ENCODE measurements around the gene ST6GALNAC3. TPM values are rescaled to one million over a fixed set of nuclear protein-coding genes. Genes with fewer than 3 reads are reported as not detected.

Gene ST6GALNAC3
- total RNA-seq, 1 donor from 2014 or later = 11.0 TPM

DNA sequence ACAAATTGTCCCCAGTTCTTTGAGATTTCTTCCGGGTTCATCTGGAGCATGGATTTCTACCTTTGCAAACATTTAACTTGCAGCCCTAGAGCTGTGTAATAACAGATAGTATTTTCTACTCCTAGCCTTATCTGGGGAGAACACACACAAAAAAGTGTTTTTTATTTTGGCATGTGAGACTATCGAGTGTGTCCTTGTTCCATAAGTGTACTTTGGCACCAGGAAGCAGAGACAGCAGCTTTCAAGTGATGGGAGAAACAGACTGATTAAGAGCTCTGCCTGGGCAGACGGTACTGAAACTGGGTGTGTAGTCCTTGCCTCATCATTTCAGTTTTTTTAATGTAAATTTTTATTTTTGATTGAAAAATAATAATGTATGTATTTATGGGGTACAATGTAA is 297.4 kb downstream of the ST6GALNAC3 start:
- no peak overlapping the region for H3K27ac Mint-ChIP-seq
- no peaks in the 10 kb centered on the region for H3K9me3 Mint-ChIP-seq (ENCODE audit: low read depth)
- H3K27me3 Mint-ChIP-seq = no peaks in the 10 kb centered on the region
- no peak for TF ChIP-seq CTCF (IDR thresholded peaks at IDR 0.05; ENCODE audit: unreplicated experiment)
- H3K4me1 Mint-ChIP-seq (ENCODE audit: low read depth) = peaks cover 4% of the 10 kb centered on the region
- no peak for DNase-seq (ENCODE audit: low spot score, unreplicated experiment)
- no peak overlapping the region for H3K4me3 Mint-ChIP-seq (ENCODE audit: low read depth)
- no peaks in the 10 kb centered on the region for H3K36me3 Mint-ChIP-seq (ENCODE audit: insufficient read depth)

DNA sequence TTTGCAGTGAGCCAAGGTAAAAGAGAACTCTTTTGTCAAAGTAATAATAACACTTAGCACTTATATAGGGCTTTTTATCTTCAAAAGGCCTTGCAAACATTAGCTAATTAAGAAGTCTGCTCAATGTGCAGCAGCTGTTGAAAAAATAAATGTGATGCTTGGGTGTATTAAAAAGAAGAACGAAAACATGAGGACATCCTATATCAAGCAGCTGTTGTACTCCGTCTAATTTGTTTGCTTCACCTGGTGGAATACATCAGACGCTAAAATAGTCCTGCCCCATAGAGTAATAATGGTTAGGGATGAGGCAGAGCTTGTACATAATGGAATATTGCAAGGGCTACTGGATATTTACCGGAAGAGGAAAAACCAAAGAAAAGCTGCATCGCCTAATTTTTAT is 299.5 kb downstream of the ST6GALNAC3 start:
- Mint-ChIP-seq H3K36me3 (ENCODE audit: insufficient read depth) (no peaks in the 10 kb centered on the region), H3K4me3 (ENCODE audit: low read depth) (no peak overlapping the region), H3K4me1 (ENCODE audit: low read depth) (no peaks in the 10 kb centered on the region)

DNA sequence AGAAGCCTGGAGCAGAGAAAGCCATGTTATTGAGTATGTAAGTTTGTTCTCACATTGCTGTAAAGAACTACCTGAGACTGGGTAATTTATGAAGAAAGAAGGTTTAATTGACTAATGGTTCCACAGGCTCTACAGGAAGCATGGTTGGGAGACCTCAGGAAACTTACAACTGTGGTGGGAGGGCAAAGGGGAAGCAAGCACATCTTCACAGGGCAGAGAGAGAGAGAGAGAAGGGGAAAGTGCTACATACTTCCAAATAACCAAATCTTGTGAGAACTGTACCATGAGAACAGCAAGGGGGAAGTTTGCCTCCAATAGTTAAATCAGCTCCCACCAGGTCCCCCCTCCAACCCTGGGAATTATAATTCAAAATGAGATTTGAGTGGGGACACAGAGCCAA is 302.7 kb downstream of the ST6GALNAC3 start:
- H3K36me3 Mint-ChIP-seq (ENCODE audit: insufficient read depth) = no peaks in the 10 kb centered on the region
- no peak for TF ChIP-seq CTCF (IDR thresholded peaks at IDR 0.05; ENCODE audit: unreplicated experiment)
- H3K9me3 Mint-ChIP-seq (ENCODE audit: low read depth) = peaks cover 3% of the 10 kb centered on the region
- DNase-seq (ENCODE audit: low spot score, unreplicated experiment) = no peak
- no peaks in the 10 kb centered on the region for H3K27me3 Mint-ChIP-seq
- H3K4me1 Mint-ChIP-seq (ENCODE audit: low read depth) = peaks cover 3% of the 10 kb centered on the region
- no peak overlapping the region for H3K27ac Mint-ChIP-seq
- H3K4me3 Mint-ChIP-seq (ENCODE audit: low read depth) = no peak overlapping the region

More for the DNA sequence above, 299.5 kb downstream of the ST6GALNAC3 start:
- Mint-ChIP-seq H3K9me3 (ENCODE audit: low read depth) (peaks cover under 1% of the 10 kb centered on the region), H3K27ac (no peak overlapping the region), H3K27me3 (no peaks in the 10 kb centered on the region)
- DNase-seq (ENCODE audit: low spot score, unreplicated experiment) = no peak
- no peak for TF ChIP-seq CTCF (IDR thresholded peaks at IDR 0.05; ENCODE audit: unreplicated experiment)

GRCh38 chr1:76379506-76379905 is 305.0 kb downstream of the ST6GALNAC3 start:
- Mint-ChIP-seq H3K36me3 (ENCODE audit: insufficient read depth) (no peaks in the 10 kb centered on the region), H3K27me3 (no peaks in the 10 kb centered on the region), H3K27ac (no peak overlapping the region)

DNA sequence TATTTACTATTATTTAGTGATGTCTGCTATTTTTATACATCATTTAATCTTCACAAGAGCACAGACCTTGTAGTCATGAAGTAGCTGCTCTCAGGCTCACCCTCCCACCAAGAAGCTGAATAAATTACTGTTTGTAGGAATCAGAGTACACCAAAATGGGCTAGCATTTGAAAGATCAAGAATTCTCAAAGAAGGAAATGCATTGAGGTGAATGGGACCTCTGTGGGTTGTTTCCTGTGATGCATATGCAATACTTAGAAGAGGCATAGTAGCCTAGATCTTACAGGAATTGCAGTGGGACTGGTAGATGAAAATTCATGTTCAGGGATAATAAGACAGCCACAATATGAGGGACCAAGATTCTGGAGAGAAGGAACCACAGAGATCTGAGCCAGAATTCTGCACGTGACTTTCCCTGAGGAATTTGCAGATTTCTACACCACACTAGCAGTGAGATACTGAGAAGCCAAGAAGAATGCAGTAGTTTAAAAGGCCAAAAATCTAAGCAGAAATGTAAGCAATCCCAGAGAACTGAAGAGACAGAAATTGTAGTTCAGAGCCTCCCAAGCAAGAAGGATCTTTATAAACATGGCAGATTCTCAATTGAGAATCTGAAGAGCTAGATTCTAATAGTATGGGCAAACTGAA is 307.0 kb downstream of the ST6GALNAC3 start:
- DNase-seq (ENCODE audit: low spot score, unreplicated experiment) = no peak
- Mint-ChIP-seq H3K4me3 (ENCODE audit: low read depth) (no peak overlapping the region), H3K4me1 (ENCODE audit: low read depth) (peaks cover 7% of the 10 kb centered on the region), H3K27me3 (no peaks in the 10 kb centered on the region), H3K27ac (no peak overlapping the region), H3K9me3 (ENCODE audit: low read depth) (peaks cover 7% of the 10 kb centered on the region), H3K36me3 (ENCODE audit: insufficient read depth) (no peaks in the 10 kb centered on the region)
- TF ChIP-seq CTCF (IDR thresholded peaks at IDR 0.05; ENCODE audit: unreplicated experiment) = no peak

More at GRCh38 chr1:76379506-76379905, 305.0 kb downstream of the ST6GALNAC3 start:
- H3K9me3 Mint-ChIP-seq (ENCODE audit: low read depth) = peaks cover 7% of the 10 kb centered on the region
- no peak for DNase-seq (ENCODE audit: low spot score, unreplicated experiment)
- TF ChIP-seq CTCF (IDR thresholded peaks at IDR 0.05; ENCODE audit: unreplicated experiment) = no peak
- H3K4me1 Mint-ChIP-seq (ENCODE audit: low read depth) = peaks cover 3% of the 10 kb centered on the region
- no peak overlapping the region for H3K4me3 Mint-ChIP-seq (ENCODE audit: low read depth)
